LNCaP clone FGC (cell line): Measurements from ENCODE around the gene DDX19B.
A peak's percentile ranks its signal among the peaks of the same experiment; 100 is the strongest.

Source experiments
- DNase-seq: peaks from one replicate; pipeline ENCODE4 v3.0.0-alpha.2; 2011; ENCODE audit warnings: low read depth
- H3K4me3 ChIP-seq: 2 replicates; pipeline ENCODE4 v1.5.1; 2011; ENCODE audit warnings: mild to moderate bottlenecking, low read depth, low read length, control low read depth
- TF ChIP-seq, protein P1 (sequence below): IDR thresholded peaks from 2 replicates; pipeline ENCODE4 v1.5.1; 2012; ENCODE audit warnings: mild to moderate bottlenecking; ENCODE audit not compliant: control insufficient read depth, insufficient read depth; ENCODE audit errors: extremely low read depth

DDX19B gene

DNA sequence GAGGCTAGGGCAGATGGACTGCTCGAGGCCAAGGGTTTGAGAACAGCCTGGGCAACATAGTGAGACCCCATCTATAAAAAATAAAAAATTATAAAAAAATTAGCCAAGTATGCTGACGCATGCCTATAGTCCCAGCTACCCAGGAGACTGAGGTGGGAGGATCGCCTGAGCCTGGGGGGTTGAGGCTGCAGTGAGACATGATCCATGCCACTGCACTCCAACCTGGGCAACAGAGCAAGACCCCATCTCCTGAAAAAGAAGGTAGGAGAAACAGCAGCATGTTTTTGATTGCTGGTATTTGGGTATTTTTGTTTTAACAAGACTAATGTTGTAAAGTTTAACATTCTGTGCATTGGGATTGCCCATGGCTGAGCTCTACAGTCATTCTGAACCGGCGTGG lies 38.8 kb downstream of the DDX19B start:
- TF ChIP-seq, protein P1, sequence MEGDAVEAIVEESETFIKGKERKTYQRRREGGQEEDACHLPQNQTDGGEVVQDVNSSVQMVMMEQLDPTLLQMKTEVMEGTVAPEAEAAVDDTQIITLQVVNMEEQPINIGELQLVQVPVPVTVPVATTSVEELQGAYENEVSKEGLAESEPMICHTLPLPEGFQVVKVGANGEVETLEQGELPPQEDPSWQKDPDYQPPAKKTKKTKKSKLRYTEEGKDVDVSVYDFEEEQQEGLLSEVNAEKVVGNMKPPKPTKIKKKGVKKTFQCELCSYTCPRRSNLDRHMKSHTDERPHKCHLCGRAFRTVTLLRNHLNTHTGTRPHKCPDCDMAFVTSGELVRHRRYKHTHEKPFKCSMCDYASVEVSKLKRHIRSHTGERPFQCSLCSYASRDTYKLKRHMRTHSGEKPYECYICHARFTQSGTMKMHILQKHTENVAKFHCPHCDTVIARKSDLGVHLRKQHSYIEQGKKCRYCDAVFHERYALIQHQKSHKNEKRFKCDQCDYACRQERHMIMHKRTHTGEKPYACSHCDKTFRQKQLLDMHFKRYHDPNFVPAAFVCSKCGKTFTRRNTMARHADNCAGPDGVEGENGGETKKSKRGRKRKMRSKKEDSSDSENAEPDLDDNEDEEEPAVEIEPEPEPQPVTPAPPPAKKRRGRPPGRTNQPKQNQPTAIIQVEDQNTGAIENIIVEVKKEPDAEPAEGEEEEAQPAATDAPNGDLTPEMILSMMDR: no peak
- DNase-seq: no peak
- no peak overlapping the region for H3K4me3 ChIP-seq

DNA sequence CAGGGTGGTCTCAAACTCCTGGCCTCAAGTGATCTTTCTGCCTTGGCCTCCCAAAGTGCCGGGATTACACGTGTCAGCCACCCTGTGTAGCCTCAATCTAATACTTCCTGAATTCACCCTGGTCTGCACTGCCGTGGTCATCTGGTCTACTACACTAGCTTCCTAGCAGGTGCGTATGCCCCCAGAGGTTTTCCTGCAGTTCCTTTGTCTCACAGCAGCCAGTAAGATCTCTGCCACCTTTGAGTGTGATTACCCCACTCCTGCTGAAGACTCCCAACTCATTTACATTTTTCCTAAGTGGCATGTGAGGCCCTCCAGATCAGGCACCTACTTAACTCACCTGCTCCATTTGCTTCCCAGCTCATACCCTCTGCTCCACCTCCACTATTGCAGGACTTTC lies 42.6 kb downstream of the DDX19B start:
- DNase-seq: no peak
- no peak overlapping the region for H3K4me3 ChIP-seq
- TF ChIP-seq, protein P1: no peak

GRCh38 chr16:70342016-70342415 lies 43.0 kb downstream of the DDX19B start:
- H3K4me3 ChIP-seq: no peak overlapping the region
- DNase-seq: no peak
- TF ChIP-seq, protein P1: no peak

- peak overlapping the region; percentile 98 for H3K4me3 ChIP-seq
- no peak for DNase-seq
- TF ChIP-seq, protein P1: no peak
Measured at GRCh38 chr16:70345840-70346239, 46.9 kb downstream of the DDX19B start.

DNA sequence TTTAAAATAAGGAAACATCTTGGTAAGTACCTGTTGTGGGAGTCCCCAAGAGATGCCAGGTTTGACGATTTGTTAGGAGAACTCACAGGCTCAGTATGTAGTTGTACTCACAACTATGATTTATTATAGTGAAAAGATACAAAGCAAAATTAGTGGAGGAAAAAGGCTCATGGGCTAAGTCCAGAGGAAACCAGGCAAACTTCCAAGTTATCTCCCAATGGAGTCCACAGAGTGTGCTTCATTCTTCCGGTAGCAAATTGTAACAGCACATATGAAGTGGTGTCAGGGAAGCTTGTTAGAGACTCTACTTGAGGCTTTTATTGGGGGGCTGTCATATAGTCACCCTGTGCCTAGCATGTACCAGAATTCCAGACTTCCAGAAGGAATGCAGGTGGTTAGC lies 50.0 kb downstream of the DDX19B start:
- H3K4me3 ChIP-seq: no peak overlapping the region
- TF ChIP-seq, protein P1: no peak
- DNase-seq: no peak

GRCh38 chr16:70349783-70350182 lies 50.8 kb downstream of the DDX19B start:
- no peak for DNase-seq
- no peak overlapping the region for H3K4me3 ChIP-seq
- TF ChIP-seq, protein P1: no peak

DNA sequence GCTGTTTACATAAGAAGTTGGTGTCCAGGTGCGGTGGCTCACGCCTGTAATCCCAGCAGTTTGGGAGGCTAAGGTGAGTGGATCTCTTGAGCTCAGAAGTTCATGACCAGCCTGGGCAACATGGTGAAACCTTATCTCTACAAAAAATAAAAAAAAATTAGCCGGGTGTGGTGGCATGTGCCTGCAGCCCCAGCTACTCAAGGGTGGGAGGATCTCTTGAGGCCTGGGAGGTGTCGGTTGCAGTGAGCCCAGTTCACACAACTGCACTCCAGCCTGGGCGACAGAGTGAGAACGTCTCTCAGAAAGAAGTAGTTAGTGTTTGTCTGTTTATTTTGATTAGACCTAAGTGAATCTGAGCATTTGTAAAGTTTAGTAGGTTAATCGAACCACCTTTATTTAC lies 60.6 kb downstream of the DDX19B start:
- DNase-seq: no peak
- no peak overlapping the region for H3K4me3 ChIP-seq
- TF ChIP-seq, protein P1: no peak
